Fibroblast of skin of left biceps (primary cell): ENCODE data around the gene TMEM11.
"Not testable (repeated sequence)": the region's sequence is repeated elsewhere in the genome, so short reads cannot be mapped to it uniquely, and the experiment has no call there.

Experiments used
- DNase-seq, 2 experiments: peaks; one replicate each; pipeline ENCODE4 v3.0.0-alpha.2; 2013; ENCODE audit warnings: low read depth in 2 of 2

TMEM11 gene

DNA sequence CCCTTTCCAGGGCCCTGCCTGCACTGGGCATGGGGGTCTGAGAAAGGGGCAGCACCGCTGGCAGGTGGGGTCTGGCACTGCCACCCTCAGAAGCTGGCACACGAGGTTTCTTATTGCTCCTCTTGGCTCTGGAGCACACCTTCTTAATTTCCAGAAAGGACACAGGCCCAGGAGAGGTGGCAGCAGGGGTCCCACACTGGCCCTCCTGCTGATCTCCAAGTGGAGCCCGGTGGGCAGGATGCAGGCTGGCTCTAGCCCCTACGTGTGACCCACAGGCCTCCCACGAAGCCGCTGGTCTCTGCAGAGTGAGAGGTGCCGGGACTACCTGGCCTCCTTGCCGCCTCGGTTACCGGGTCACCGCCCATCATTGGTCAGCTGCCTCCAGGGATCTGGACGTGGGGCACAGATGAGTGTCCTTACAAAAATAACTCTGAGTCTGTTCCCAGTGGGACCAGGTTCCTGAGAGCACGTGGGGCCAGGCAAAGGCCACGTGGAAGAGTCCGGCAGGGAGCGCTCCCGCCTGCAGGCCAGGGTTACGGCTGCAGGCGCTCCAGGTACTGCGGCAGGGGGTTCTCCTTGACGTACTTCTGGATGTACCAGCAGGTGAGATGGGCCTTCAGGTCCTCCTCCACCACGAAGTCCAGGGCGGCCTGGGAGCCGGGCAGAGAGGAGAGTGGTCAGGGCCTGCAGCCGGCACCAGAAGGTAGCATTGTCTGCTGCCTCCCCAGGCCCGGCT lies 29.0 kb upstream of the TMEM11 start:
- no peak for DNase-seq

- no peak for DNase-seq
These were observed 28.2 kb upstream of the TMEM11 start for GRCh38 chr17:21242026-21242697.

- DNase-seq, result no peak
These were observed 27.6 kb upstream of the TMEM11 start for GRCh38 chr17:21241564-21241963.

- DNase-seq, result no peak
These were observed 26.6 kb upstream of the TMEM11 start for GRCh38 chr17:21240369-21241055.

DNA sequence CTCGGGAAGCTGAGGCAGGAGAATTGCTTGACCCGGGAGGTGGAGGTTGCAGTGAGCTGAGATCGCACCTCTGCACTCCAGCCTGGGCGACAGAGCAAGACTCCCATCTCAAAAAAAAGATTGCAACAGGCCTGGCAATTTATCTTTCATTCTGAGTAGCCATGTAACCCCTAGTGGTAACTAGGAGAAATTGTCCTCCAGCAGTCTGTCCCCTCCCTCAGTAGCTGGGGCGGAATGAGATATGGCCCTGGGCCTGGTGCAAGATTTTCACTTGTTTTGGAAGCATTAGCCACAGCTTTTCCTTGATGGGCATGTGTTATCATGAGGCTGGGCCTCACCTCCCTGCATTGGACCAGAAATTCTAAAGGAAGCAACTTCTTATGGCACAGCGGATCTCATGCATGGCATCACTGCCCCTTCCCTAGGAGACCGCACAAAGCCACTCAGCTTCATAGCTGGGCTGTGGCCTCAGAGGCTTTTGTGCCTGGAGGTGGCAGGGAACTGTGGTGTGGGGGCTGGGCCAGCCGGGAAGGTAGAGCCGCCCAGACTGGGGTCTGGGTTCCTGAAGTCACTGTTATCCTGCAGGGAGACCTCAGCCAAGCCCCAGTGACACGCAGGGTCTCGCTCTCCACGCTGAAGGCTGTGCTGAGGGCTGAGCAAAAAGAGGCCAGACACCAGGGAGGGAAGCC lies 25.9 kb upstream of the TMEM11 start:
- DNase-seq, result peak in 1 of 2 experiments; percentile 7

- DNase-seq, result no peak
These were observed 22.0 kb upstream of the TMEM11 start for GRCh38 chr17:21235921-21236320.

GRCh38 chr17:21233581-21234347 lies 19.8 kb upstream of the TMEM11 start:
- no peak for DNase-seq

DNA sequence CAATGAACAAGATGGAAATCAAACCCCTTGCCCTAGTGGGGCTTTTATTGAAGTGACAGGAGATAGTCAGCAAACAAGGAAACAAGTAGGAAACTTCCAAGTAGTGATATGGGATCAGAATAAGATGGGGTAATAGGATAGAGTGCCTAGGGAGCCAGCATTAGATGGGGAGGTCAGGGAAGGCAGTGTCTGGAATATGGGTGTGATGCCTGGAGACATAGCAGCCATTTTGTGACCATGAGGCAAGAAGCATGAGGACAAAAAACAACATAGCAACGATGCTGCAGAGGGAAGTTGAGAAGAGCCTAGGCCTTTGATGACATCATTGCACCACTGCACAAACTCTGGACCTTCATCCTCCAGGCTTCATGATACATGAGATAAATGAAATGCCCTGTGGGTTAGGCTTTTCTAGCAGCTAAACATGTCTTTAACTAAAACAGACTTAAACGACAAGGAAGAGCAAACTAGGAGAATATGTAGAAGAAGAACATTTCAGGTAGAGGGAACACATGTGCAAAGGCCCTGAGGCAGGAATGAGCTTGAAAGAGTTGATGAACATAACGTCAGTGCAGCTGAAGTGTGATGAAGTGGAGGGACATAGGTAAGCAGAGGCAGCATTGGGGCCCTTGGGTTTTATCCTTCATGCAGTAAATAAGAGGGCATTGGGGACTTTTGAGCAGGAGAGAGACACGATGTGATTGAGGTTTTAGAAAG lies 18.2 kb upstream of the TMEM11 start:
- DNase-seq, result no peak

DNA sequence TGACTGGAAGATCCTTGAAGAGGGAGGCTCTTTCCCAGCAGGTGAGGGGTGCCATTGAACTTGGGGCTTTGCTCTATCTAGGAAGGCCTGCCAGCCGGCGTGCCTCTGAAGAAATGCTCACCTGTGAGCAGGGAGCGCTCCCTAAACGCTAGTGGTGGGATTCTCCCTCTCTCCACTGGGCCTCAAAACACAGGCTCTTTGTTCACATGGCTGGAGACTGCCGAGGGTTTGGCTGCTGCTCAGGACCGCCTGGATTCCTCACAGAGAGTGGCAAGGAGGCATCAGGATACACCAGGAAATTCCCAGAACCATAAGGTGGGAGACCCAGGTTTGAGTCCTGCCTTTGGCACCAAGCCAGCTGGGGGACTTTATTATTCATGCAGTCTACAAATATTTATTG lies 17.6 kb upstream of the TMEM11 start:
- DNase-seq, result no peak

- no peak for DNase-seq
These were observed 14.9 kb upstream of the TMEM11 start for GRCh38 chr17:21228845-21229244.

DNA sequence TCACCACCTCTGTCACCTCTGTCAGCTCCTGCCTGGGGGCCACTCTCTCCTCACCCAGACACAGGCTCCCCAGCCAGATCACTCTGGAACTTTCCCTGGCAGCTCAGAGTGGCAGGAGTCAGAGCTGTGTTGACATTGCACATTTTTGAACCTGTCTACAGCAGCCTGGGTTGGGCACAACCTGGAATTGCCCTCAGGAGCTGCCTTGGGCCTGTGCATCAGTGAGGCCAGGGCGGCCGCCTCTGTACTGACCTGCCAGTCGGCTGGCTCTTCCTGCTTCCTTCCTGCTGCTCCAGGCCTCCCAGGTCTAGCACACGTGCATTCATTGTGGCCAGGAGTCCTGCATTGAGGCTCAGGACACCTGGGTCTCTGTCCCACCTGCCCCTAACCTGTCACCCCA lies 14.2 kb upstream of the TMEM11 start:
- no peak for DNase-seq

DNA sequence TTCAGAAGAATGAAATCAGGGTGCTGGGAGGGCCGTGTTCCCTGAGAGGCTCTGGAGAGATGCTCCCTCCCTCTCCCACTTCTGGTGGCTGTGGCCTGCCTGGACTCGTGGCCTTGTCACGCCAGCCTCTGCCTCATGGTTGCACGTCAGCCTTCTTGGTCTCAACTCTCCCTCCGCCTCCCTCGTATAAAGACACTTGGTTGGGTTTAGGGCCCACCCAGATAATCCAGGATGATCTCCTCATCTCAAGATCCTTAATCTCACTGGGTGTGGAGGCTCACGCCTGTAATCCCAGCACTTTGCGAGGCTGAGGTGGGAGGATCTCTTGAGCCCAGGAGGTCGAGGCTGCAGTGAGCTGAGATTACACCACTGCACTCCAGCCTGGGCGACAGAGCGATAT lies 13.3 kb upstream of the TMEM11 start:
- DNase-seq, result not testable (repeated sequence)

DNA sequence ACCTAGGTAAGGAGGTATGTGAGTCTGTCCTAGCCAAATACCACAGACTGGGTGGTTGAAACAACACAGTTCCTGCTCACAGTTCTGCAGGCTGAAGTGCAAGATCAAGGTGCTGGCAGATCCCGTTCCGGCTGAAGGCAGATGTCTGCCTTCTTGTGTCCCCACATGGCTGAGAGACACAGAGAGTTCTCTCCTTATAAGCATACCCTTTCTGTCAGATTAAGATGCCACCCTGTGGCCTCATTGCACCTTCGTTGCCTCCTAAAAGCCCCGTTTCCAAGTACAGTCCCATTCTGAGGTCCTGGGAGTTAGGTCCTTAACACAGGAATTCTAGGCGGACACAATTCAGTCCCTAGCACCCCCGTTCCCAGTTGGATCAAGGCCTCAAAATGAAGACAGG lies 9.1 kb upstream of the TMEM11 start:
- no peak for DNase-seq

- DNase-seq, result no peak
These were observed 4.9 kb upstream of the TMEM11 start for GRCh38 chr17:21218831-21219380.

GRCh38 chr17:21218101-21218500 lies 4.1 kb upstream of the TMEM11 start:
- DNase-seq, result no peak

- DNase-seq, result no peak
These were observed 3.4 kb upstream of the TMEM11 start for GRCh38 chr17:21217346-21217745.

DNA sequence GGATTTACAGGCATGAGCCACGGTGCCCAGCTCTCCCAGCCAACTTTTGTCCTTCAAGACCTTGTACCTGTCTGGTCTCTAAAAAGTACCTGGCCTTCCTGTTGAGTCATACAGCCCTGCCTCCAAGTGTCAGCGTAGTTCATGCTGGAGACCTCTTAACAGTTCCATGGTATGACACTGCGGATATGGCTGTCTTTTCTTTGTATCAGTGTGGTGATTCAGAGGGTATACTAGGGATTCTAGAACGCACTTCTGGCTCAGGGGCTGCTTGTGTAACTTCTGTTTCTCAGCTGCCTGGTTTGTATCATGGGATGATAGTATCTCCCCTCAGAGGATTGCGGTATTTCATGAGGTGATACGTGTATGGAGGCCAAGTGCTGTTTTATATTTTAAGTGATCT lies 2.0 kb upstream of the TMEM11 start:
- no peak for DNase-seq

GRCh38 chr17:21214777-21215541 lies 998 bp upstream of the TMEM11 start:
- DNase-seq, result no peak

DNA sequence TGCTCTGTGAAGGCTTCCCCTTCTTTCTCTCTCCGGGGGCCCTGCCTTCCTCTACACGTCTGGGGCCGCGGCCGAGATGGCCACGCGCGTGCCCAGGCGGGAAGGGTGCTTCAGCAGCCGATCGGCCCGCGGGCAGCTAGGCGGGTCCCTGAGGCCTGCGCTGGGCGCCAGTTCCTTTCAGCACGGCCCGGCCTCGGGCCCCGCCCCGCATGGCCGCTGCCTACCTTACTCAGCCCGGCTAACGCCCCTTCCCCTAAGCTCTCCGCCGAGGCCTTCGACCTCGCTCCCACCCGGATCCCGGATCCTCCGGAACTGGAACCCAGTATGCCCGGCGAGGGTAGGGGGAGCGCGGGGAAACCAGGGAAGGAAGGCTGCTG lies 335 bp downstream of the TMEM11 start:
- DNase-seq, result no peak
